ENCODE measurements around the gene OR2L5.

DNA sequence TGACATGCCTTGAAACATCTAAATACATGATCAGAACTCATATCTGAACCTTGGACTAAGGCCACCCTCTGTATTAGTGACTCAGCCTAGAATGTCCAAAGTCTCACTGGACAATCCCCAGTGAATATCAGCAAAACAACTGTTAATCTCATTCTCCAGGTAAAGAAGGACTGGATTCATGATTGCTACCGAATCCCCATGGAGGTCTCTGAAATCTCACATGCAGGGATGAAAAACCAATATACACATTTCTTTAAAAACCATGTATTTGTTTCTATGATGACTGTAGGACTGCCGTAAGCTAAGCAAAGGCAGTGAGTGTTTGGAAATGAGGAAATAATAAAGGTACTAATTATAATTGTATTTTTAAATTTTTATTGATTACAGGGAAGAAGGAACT, 33.1 kb downstream of the OR2L5 start, which contains the start of gene OR2L3:
- TF ChIP-seq GATA2 (IDR thresholded peaks at IDR 0.05; ENCODE audit: low read depth, low read length) (no peak), GATA3 (IDR thresholded peaks at IDR 0.05; ENCODE audit: low read depth, low read length) (no peak)

Measured in SH-SY5Y (cell line).